ENCODE data around the gene TOM1L1.

The TOM1L1 gene, protein sequence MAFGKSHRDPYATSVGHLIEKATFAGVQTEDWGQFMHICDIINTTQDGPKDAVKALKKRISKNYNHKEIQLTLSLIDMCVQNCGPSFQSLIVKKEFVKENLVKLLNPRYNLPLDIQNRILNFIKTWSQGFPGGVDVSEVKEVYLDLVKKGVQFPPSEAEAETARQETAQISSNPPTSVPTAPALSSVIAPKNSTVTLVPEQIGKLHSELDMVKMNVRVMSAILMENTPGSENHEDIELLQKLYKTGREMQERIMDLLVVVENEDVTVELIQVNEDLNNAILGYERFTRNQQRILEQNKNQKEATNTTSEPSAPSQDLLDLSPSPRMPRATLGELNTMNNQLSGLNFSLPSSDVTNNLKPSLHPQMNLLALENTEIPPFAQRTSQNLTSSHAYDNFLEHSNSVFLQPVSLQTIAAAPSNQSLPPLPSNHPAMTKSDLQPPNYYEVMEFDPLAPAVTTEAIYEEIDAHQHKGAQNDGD

DNA sequence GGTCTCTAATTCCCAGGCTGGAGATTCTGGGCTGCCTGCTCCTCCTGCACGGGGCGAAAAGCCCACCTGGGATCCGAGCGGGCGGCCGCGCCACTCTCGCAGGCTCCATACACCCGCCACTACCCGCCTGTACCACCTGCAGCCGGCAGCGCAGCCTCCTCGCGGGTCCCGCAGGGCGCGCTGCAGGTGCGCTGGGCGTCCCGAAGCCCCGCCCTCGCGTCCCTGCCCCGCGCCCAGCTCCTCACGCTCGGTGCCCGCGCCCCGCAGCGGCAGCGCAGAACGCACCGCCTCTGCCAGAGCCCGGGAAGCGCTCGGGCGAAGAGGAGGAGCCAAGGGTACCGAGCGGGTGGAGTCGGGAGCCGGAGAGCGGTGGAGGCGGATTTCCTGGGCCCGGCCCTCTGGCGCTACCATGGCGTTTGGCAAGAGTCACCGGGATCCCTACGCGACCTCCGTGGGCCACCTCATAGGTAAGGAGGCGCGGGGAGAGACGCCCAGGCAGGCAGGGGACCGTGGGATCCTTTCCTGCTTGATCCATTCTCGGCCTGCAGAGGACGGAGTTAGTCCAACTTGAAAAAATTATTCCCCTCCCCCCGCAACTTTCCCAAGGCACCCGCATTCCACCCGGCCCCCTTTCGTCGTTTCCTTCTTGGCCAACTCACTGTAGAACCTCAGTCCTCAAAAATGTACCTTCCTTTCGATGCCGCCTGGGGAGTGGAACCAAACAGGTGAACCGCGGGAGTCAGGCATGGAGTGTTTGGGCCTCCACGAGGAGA lies at the start of gene TOM1L1:
Gene TOM1L1 (plus strand): TSS at position 396 of the 773 bp plus-strand sequence. CDS start 14 bp downstream, at position 410.
- TF ChIP-seq, protein P1, sequence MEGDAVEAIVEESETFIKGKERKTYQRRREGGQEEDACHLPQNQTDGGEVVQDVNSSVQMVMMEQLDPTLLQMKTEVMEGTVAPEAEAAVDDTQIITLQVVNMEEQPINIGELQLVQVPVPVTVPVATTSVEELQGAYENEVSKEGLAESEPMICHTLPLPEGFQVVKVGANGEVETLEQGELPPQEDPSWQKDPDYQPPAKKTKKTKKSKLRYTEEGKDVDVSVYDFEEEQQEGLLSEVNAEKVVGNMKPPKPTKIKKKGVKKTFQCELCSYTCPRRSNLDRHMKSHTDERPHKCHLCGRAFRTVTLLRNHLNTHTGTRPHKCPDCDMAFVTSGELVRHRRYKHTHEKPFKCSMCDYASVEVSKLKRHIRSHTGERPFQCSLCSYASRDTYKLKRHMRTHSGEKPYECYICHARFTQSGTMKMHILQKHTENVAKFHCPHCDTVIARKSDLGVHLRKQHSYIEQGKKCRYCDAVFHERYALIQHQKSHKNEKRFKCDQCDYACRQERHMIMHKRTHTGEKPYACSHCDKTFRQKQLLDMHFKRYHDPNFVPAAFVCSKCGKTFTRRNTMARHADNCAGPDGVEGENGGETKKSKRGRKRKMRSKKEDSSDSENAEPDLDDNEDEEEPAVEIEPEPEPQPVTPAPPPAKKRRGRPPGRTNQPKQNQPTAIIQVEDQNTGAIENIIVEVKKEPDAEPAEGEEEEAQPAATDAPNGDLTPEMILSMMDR (IDR thresholded peaks at IDR 0.05; ENCODE audit: control insufficient read depth, extremely low read depth, insufficient read depth) = peak; percentile 34
- H3K4me3 ChIP-seq (ENCODE audit: low read depth, low read length) = peak within 1 kb of the TSS; percentile 91
- DNase-seq (ENCODE audit: low read depth) = peak; percentile 75

DNA sequence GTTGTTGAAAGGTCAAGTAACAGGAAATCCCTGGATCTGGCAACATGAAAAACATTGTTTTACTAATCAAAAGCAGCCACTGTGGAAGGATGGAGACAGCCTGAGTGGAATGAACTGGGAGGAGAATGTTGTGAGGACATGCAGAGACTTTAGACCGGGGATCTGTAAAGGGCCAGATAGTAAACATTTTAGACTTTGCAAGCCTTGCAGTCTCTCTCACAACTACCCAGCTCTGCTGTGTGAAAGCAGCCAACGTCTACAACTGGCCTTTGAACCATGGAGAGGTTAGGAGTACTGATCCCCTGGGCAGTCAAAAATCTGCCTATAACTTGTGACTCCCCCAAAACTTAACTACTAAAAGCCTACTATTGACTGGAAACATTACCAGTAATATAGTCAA lies 41.5 kb upstream of the TOM1L1 start:
- no peak for DNase-seq (ENCODE audit: low read depth)
- H3K4me3 ChIP-seq (ENCODE audit: low read depth, low read length) = no peak overlapping the region
- TF ChIP-seq, protein P1 (IDR thresholded peaks at IDR 0.05; ENCODE audit: control insufficient read depth, extremely low read depth, insufficient read depth) = no peak

DNA sequence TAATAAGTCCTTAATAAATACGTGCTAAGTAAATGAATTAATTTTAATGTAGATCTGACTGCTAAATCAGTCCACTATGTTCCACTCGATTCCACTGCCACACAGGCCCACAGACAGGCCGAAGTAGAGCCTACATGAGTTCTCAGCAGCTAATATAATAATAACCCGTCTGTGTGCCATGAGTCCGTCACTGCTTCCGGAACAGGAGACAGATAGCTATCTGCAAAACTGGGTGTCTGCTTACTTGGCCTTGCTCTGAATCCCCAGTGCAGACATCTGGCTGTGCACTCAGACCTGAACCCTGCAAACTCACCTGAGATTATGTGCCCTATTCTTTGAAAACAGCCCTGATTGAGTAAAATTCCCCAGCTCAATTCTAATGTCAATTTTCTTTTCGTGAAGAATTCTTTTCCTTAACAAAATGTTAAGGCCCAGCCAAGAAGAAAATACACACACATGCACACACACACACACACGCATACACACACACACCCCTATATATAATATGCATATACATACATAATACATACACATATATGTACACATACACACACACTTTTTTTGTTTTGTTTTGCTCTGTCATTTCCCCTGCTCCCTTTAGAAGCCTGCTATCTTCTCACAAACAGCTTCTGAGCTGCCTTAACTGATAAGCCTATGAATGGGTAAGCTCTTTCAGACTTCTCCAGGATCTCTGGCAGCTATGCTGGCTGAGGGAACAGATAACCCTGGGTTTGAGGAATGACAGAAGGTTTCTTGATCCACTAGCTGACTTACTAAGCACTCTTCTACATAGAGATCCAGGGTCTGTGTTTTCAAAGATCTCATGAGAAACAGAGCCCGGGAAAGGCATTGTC lies 39.8 kb upstream of the TOM1L1 start:
- no peak for DNase-seq (ENCODE audit: low read depth)
- H3K4me3 ChIP-seq (ENCODE audit: low read depth, low read length) = no peak overlapping the region
- TF ChIP-seq, protein P1 (IDR thresholded peaks at IDR 0.05; ENCODE audit: control insufficient read depth, extremely low read depth, insufficient read depth) = no peak

DNA sequence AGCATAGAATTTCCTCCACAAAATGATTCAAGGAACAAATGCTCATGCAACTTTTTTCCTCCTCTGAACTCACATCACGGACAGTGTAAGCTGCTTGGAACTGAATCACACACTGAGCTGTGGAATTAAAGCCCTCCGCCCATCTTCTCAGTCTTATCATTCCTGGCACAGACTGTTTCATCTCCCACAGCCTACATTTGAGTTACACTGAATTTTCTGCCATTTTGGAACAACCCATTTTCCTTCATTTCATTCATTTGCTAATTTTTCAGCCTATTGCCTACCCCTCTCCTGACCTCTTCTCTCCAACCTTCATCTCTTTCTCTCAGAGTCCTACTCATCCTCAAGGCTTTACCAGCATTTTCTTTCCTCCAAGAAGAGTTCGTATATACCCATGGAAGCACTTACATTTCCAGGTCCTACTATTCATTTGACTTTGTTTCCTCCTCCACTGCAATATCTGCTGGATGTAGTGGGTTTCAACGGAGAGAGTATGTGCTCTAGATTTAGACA lies 39.1 kb upstream of the TOM1L1 start:
- TF ChIP-seq, protein P1 (IDR thresholded peaks at IDR 0.05; ENCODE audit: control insufficient read depth, extremely low read depth, insufficient read depth) = no peak
- H3K4me3 ChIP-seq (ENCODE audit: low read depth, low read length) = no peak overlapping the region
- no peak for DNase-seq (ENCODE audit: low read depth)

DNA sequence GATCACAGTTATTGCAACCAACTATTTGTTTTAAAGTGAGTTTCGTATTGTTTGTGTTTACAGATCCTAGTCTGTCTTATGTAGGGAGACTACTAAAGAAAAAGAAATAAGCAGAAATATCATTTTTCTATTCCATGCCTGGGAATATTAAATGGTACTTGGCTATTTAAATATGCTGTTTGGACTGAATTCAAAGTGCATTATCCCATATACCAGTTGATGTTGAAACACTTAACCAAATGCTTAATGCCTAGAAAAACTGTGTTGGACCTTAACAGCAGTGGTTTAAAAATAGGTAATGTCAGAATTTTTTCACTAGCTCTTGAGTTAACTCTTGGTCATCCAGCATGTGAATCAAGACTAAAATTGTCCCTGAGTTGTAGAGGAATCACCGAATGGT lies 37.5 kb upstream of the TOM1L1 start:
- no peak for DNase-seq (ENCODE audit: low read depth)
- TF ChIP-seq, protein P1 (IDR thresholded peaks at IDR 0.05; ENCODE audit: control insufficient read depth, extremely low read depth, insufficient read depth) = no peak
- H3K4me3 ChIP-seq (ENCODE audit: low read depth, low read length) = no peak overlapping the region

DNA sequence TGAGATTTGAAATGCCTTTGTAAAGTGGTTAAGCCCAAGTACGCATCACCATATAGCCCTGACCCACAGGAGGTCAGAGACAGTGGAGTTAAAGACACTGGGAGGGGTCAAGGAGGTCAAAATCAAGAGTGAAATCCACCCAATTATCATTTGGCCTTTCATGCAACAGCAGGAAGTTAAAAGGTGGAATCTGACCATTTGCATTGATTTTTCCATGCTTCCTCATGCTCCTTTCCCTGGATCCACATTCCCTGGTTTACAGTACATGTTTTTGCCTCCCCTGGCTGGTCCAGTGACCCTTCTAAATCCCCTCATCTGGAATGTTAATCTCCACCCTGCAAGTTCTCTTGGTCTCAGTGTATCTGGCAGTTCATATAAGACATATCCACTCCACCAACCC lies 36.6 kb upstream of the TOM1L1 start:
- no peak for DNase-seq (ENCODE audit: low read depth)
- TF ChIP-seq, protein P1 (IDR thresholded peaks at IDR 0.05; ENCODE audit: control insufficient read depth, extremely low read depth, insufficient read depth) = no peak
- H3K4me3 ChIP-seq (ENCODE audit: low read depth, low read length) = no peak overlapping the region
